Pancreas (tissue), 10 donors: Measurements from ENCODE around the gene ZMYND19. TPM values are rescaled to one million over a fixed set of nuclear protein-coding genes. Genes with fewer than 3 reads are reported as not detected.

Experiments used
- ATAC-seq, 4 donors: fragments of 200-7000 bp; cut with Tn5 transposase; one replicate each; pipeline versions ENCODE4 v1.8.0 to v1.9.1; 2020; ENCODE audit warnings: mild to moderate bottlenecking in 4 of 4, moderate library complexity in 4 of 4
- DNase-seq, 6 donors: peaks; one replicate each; pipeline ENCODE4 v3.0.0-alpha.2; 2020
- FAIRE-seq: peaks from 2 replicates; lab custom pipeline; 2012; peaks lifted over from hg19 to GRCh38; lab: Jason Lieb, UNC
- H3K27ac ChIP-seq, 4 donors: fragments of 200-600 bp; sonication (generic); 1 replicate in 3 of 4; 2 replicates in 1 of 4; pipeline versions ENCODE4 v1.5.0 to v1.8.0; 2020
- H3K27me3 ChIP-seq, 4 donors: fragments of 200-600 bp; one replicate each; pipeline ENCODE4 v1.8.0; 2021
- H3K36me3 ChIP-seq, 3 donors: fragments of 200-600 bp; sonication (generic) in 1 of 3; one replicate each; pipeline versions ENCODE4 v1.5.0 to v1.8.0; 2020 to 2021
- H3K4me1 ChIP-seq, 3 donors: fragments of 200-600 bp; one replicate each; pipeline ENCODE4 v1.8.0; 2021
- H3K4me3 ChIP-seq, 4 donors: fragments of 200-600 bp; sonication (generic) in 2 of 4; one replicate each; pipeline versions ENCODE4 v1.5.0 to v1.8.0; 2020 to 2021
- H3K9me3 ChIP-seq, 4 donors: fragments of 200-600 bp; one replicate each; pipeline ENCODE4 v1.8.0; 2021
- CTCF ChIP-seq, 4 donors: fragments of 200-600 bp; sonication (generic) in 3 of 4; IDR thresholded peaks; one replicate each; pipeline versions ENCODE4 v1.5.0 to v1.8.0; 2021; ENCODE audit warnings: antibody characterized with exemption in 4 of 4
- WGBS, 2 donors: extraction: QIAGEN DNeasy Blood & Tissue Kit; methylation state at CpG; one replicate each; pipeline ENCODE4 v1.1.7; 2013; 5-methylcytosine and 5-hydroxymethylcytosine counted together
- intact Hi-C, 3 donors: fragments of 100-400 bp; cut with DNase I; formaldehyde crosslinking; loops; one replicate each; pipeline versions ENCODE4 v1.11.1 to v1.14.2; 2022
- polyA plus RNA-seq, 2 donors: library from polyadenylated mRNA; stranded (reverse); fragments of 200-250 nt; gene quantifications; one replicate each; pipeline ENCODE4 v1.2.3, GENCODE V29; 2013
- total RNA-seq, 6 donors: library from RNA; stranded (reverse); fragmentation: NEBNext Ultra II Directional in 4 of 6; extraction: Animal tissue kit (Norgen Biotek cat#: 25700) in 4 of 6; gene quantifications; one replicate each; pipeline versions ENCODE4 v1.2.1 to v1.2.4, GENCODE V29; 2021 to 2023
- donor health status: healthy with polysubstance abuse.
- donor health status: DM: no; HTN: no; CAD: no; lungs with moderate emphysema.
- donor health status: DM: no; HTN: no; CAD: no.
- donor health status: control.
- donor health status: control.
- donor health status: Bipolar disorder and iron deficiency.
- donor health status: DM: yes; HTN: yes; CAD: no.
- donor health status: DM: no; HTN: no; CAD: no.
- donor health status: DM: no; HTN: no; CAD: no.
- donor health status: DM: yes; HTN: yes; CAD: no.

Gene ZMYND19
- total and polyA plus RNA-seq, 8 donors: 6.1 to 18.6 (median 9.5) TPM

- H3K9me3 ChIP-seq: no peaks in the 10 kb centered on the region
- H3K4me3 ChIP-seq: peak within 1 kb of the TSS; percentile 73 to 89 (median 82)
- no peak for FAIRE-seq
- H3K4me1 ChIP-seq: peaks cover 8 to 17% (median 16%) of the 10 kb centered on the region in 3 donors
- TF ChIP-seq CTCF (IDR thresholded peaks at IDR 0.05): no peak
- no peaks in the 10 kb centered on the region for H3K36me3 ChIP-seq
- peak; percentile 90 to 99 (median 94) for DNase-seq
- H3K27ac ChIP-seq: peak within 1 kb of the TSS; percentile 85 to 89 (median 88)
- 0 to 1% methylated on average over 46 to 105 of the region's 111 CpGs for WGBS, 2 donors
- peak; percentile 82 to 88 (median 82) for ATAC-seq
- intact Hi-C loops: no loop called here
- no peaks in the 10 kb centered on the region for H3K27me3 ChIP-seq
Measured at GRCh38 chr9:137605121-137606004, 15.1 kb upstream of the ZMYND19 start, which contains the start of gene ARRDC1. Gene ARRDC1 (plus strand): TSS chr9:137605686. CDS start chr9:137605718, 32 bp downstream.

GRCh38 chr9:137604345-137605086, 14.2 kb upstream of the ZMYND19 start:
- no peak for TF ChIP-seq CTCF (IDR thresholded peaks at IDR 0.05)
- peaks cover 8 to 17% (median 16%) of the 10 kb centered on the region in 3 donors for H3K4me1 ChIP-seq
- no peaks in the 10 kb centered on the region for H3K36me3 ChIP-seq
- H3K9me3 ChIP-seq: no peaks in the 10 kb centered on the region
- 15 to 17% methylated on average over 33 to 49 of the region's 49 CpGs for WGBS, 2 donors
- intact Hi-C loops: no loop called here
- H3K4me3 ChIP-seq: peak overlapping the region; percentile 31 to 56 (median 42)
- H3K27me3 ChIP-seq: no peaks in the 10 kb centered on the region
- H3K27ac ChIP-seq: peak overlapping the region in 2 of 4 donors; percentile 66 to 69
- no peak for ATAC-seq
- peak in 1 of 6 donors; percentile 37 for DNase-seq
- no peak for FAIRE-seq

GRCh38 chr9:137603879-137604278, 13.6 kb upstream of the ZMYND19 start:
- Histone ChIP-seq H3K4me1 (peaks cover 8 to 17% (median 16%) of the 10 kb centered on the region in 3 donors), H3K36me3 (no peaks in the 10 kb centered on the region), H3K4me3 (no peak overlapping the region), H3K9me3 (no peaks in the 10 kb centered on the region), H3K27ac (no peak overlapping the region), H3K27me3 (no peaks in the 10 kb centered on the region)
- ATAC-seq: no peak
- FAIRE-seq: no peak
- intact Hi-C loops: no loop called here
- TF ChIP-seq CTCF (IDR thresholded peaks at IDR 0.05): no peak
- peak in 2 of 6 donors; percentile 42 to 67 for DNase-seq
- 80 to 84% methylated on average over 13 of the region's 13 CpGs for WGBS, 2 donors

- 19 to 23% methylated on average over 3 of the region's 3 CpGs for WGBS, 2 donors
- no peak for FAIRE-seq
- Histone ChIP-seq H3K4me1 (peaks cover 8 to 12% (median 8%) of the 10 kb centered on the region in 3 donors), H3K4me3 (no peak overlapping the region), H3K36me3 (no peaks in the 10 kb centered on the region), H3K27ac (no peak overlapping the region), H3K27me3 (no peaks in the 10 kb centered on the region), H3K9me3 (no peaks in the 10 kb centered on the region)
- DNase-seq: no peak
- intact Hi-C loops: no loop called here
- ATAC-seq: no peak
- TF ChIP-seq CTCF (IDR thresholded peaks at IDR 0.05): no peak
Measured at GRCh38 chr9:137602661-137603060, 12.3 kb upstream of the ZMYND19 start.
